GM21515 (cell line): ENCODE measurements around the gene SDHAF2.
A peak's percentile ranks its signal among the peaks of the same experiment; 100 is the strongest.
"Not testable (repeated sequence)": the region's sequence is repeated elsewhere in the genome, so short reads cannot be mapped to it uniquely, and the experiment has no call there.

ENCODE experiments used
- ATAC-seq: cut with Tn5 transposase; IDR thresholded peaks from one replicate; pipeline ENCODE4 v1.9.1; 2021; ENCODE audit not compliant: unreplicated experiment

Gene SDHAF2

DNA sequence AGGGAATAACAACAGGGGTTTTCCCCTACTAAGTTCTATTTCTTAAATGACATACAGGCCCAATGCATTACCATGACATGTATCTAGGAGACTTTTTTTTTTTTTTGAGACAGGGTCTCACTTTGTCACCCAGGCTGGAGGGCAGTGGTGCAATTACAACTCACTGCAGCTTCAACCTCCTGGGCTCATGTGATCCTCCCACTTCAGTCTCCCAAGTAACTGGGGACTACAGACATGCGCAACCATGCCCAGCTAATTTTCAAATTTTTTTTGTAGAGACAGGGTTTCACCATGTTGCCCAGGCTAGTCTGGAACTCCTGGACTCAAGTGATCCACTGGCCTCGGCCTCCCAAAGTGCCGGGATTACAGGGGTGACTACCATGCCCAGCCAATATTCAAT lies 7.7 kb upstream of the SDHAF2 start:
- ATAC-seq = no peak

DNA sequence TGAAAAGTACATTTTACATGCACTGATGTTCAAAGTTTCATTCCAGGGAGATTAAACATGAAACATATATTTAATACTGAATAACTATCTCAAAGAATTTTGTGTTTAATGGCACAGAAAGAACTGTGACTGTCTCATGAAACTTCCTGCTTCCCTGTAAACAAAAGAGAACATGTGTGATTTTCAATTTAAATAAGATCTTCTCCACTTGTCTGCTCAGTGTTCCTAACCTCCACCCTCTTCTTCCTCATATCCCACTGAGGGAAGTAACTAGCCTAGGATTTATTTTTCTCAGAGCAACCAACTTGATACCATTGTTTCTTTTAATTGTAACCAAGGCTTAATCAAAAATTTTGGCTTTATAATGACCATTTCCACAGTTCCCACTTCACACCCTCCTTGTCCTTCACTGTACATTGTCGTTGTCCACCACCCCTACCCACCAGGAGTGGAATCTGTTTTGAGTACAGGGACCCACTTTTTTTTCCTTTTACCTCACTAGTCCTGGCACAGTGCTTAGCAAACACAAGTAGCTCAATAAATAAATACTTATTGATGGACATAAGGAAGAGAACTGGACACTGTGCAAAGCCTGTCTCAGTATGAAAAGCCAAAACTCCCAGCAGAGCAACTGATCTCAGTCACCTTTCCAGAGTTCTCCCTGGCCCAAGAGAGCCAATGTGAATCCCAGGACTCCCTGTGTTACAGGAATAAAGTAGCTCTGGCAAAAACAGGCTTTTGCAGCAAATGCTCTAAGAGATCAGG lies 4.4 kb upstream of the SDHAF2 start:
- no peak for ATAC-seq

GRCh38 chr11:61429346-61429690 lies 606 bp upstream of the SDHAF2 start:
- peak; percentile 64 for ATAC-seq

DNA sequence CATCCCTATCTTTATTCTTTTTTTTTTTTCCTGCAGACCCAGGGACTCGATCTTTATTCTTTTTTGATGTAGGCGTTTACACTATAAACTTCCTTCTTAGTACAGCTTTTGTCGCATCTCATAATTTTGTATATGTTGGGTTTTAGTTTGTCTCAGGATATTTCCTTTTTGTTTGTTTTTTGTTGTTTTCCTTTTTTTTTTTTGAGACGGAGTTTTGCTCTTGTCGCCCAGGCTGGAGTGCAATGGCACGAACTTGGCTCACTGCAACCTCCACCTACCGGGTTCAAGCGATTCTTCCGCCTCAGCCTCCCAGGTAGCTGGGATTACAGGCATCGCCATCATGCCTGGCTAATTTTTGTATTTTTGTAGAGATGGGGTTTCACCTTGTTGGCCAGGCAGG lies 915 bp downstream of the SDHAF2 start:
- not testable (repeated sequence) for ATAC-seq

- no peak for ATAC-seq
Measured at GRCh38 chr11:61437496-61437895, 7.6 kb downstream of the SDHAF2 start.

GRCh38 chr11:61439615-61440014 lies 9.7 kb downstream of the SDHAF2 start:
- no peak for ATAC-seq

DNA sequence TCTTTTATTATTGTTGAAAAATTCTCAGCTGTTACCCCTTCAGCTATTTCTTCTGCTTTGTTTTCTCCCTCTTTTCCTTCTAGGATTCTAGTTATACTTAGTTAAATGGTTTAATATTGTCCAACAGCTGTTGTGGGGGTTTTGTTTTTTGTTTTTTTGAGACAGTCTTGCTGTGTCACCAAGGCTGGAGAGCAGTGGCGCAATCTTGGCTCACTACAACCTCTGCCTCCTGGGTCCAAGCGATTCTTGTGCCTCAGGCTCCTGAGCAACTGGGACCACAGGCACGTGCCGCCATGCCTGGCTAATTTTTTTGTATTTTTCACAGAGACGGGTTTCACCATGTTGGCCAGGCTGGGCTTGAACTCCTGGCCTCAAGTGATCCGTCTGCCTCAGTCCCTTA lies 12.7 kb downstream of the SDHAF2 start:
- ATAC-seq = no peak

- ATAC-seq = no peak
Measured at GRCh38 chr11:61445516-61445915, 15.6 kb downstream of the SDHAF2 start.

DNA sequence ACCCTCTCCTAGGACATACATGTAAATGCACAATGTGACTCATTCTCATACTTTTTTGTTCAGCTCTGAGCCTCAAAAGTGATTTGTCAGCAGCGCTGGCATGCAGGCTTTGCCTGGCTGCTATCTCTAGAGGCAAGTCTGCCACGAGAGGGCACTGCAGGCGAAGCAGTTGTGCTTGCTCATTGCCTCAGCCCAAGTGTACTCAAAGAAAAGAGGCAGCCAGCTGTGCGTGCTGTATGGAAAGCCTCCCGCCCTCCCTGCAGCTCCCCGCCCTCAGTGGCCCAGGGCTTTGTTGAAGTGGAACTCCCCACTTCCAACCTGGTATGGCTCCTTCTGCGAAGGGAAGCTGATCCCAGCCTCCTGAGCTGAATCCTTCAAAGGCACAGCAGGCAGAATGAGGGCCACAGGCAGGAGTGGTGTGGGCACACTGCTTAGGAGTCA lies 16.3 kb downstream of the SDHAF2 start:
- ATAC-seq = no peak

- ATAC-seq = no peak
Measured at GRCh38 chr11:61447601-61448551, 18.0 kb downstream of the SDHAF2 start.

- ATAC-seq = no peak
Measured at GRCh38 chr11:61448552-61448927, 18.6 kb downstream of the SDHAF2 start.

- no peak for ATAC-seq
Measured at GRCh38 chr11:61452825-61453224, 22.9 kb downstream of the SDHAF2 start.

GRCh38 chr11:61453695-61454094 lies 23.8 kb downstream of the SDHAF2 start:
- no peak for ATAC-seq

GRCh38 chr11:61454520-61454919 lies 24.6 kb downstream of the SDHAF2 start:
- ATAC-seq = no peak

DNA sequence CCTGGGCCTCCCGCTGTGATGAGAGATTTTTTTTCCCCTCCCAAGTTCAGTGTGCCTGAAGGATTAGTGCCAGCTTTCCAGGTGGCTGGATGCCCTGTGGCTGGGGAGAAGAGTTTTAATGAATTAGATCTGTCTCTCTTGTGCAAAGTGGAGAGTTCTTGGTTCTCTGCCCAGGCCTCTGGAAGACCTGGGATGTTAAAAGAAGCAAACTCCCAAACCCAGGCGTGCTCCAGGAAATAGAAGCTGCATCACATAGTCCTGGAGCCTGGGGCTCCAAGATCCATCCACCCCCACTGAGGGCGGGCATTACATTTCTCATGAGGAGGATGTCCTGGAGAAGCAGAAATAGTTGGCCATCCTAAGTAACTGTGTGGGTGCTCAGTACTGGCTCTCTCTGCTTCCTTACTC lies 30.6 kb downstream of the SDHAF2 start:
- no peak for ATAC-seq

GRCh38 chr11:61460986-61461385 lies 31.1 kb downstream of the SDHAF2 start:
- no peak for ATAC-seq

- ATAC-seq = not testable (repeated sequence)
Measured at GRCh38 chr11:61467602-61468001, 37.7 kb downstream of the SDHAF2 start.

DNA sequence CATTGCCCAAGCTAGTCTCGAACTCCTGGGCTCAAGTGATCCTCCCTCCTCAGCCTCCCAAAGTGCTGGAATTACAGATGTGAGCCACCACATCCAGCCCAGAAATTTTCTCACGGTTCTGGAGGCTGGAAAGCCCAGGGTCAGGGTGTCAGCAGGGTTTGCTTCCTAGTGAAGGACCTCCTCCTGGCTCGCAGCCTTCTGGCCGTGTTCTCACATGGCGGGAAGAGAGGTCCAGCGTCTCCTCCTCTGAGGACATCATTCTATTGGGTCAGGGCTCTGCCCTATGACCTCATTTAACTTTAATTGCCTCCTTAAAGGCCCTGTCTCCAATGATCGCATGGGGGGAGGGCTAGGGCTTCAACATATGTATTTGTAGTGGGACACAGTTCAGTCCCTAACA lies 38.1 kb downstream of the SDHAF2 start:
- no peak for ATAC-seq

DNA sequence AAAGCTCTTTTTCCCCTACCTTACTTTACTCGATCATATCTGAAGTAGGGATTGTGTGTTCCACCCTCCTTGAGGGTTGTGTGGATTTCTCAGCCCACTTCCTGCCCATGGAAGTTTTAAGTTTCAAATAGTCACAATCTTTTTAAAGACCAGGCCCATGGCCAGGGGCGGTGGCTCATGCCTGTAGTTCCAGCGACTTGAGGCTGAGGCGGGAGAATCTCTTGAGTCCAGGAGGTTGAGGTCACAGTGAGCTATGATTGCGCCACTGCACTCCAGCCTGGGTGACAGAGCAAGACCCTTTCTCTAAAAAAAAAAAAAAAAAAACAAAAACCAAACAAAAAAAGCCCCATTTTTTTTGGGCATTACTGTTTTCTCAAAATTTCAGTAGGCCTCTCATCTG lies 42.4 kb downstream of the SDHAF2 start:
- no peak for ATAC-seq

- ATAC-seq = no peak
Measured at GRCh38 chr11:61472868-61473267, 42.9 kb downstream of the SDHAF2 start.

DNA sequence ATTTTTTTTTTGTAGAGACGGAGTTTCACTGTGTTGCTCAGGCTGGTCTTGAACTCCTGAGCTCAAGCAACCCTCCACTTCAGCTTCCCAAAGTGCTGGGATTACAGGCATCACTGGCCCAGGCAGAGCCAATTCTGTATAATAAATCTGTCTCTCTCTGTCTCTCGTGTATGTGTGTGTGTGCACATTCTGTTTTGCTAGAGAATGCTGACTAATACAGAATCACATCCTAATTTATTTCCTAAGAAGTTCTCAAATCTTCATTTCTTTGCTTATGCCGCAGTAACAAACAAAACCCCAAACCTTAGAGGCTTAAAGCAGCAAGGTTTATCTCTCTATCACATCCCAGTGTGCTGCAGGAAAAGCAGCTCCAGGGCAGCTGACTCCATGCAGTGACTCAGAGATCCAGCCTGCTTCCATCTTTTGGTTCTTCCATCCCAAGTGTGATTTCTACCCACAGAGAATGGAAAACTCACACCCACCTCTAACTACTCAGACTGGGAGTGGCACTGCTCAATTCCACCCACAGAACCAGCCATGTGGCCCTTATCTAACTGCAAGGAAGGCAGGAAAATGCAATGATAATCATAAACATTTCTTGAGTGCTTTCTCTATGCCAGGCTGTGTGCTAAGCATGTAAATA lies 43.6 kb downstream of the SDHAF2 start:
- no peak for ATAC-seq
